Cardiac muscle cell (in vitro differentiated cells and primary cell): ENCODE results near the gene PRKACA. TPM values are rescaled to one million over a fixed set of nuclear protein-coding genes. Genes with fewer than 3 reads are reported as not detected.

Source experiments
- DNase-seq, 2 donors: peaks; one replicate each; pipeline versions ENCODE4 v3.0.0 to v3.0.0-alpha.2; 2010 to 2017; ENCODE audit warnings: low read depth in 1 of 2, low spot score in 1 of 2
- H3K27ac ChIP-seq: fragments of 200-600 bp; sonication (generic); 2 replicates; pipeline ENCODE4 v1.5.1; 2016
- H3K27me3 ChIP-seq: fragments of 200-600 bp; sonication (generic); 2 replicates; pipeline ENCODE4 v1.6.0; 2016; ENCODE audit warnings: control low read depth
- H3K36me3 ChIP-seq: fragments of 200-600 bp; sonication (generic); 2 replicates; pipeline ENCODE4 v1.5.1; 2016; ENCODE audit warnings: control low read depth
- H3K4me1 ChIP-seq: fragments of 200-600 bp; sonication (generic); 2 replicates; pipeline ENCODE4 v1.8.1; 2017; ENCODE audit warnings: low read depth, mild to moderate bottlenecking, mixed run types
- H3K4me3 ChIP-seq: fragments of 200-600 bp; sonication (generic); 2 replicates; pipeline ENCODE4 v1.5.1; 2016; ENCODE audit warnings: mild to moderate bottlenecking
- H3K9me3 ChIP-seq: fragments of 200-600 bp; sonication (generic); 2 replicates; pipeline ENCODE4 v1.5.1; 2017; ENCODE audit warnings: low read depth, mild to moderate bottlenecking, control low read depth
- polyA plus RNA-seq: library from polyadenylated mRNA; unstranded; fragments of >200 nt; fragmentation: Nextera tagmentation; extraction: Ambion mirVana; gene quantifications from 2 replicates; pipeline ENCODE4 v1.2.1, GENCODE V29; 2016
- total RNA-seq: library from RNA; depleted of rRNA; stranded (reverse); fragments of >200 nt; gene quantifications from 2 replicates; pipeline ENCODE4 v1.2.3, GENCODE V29; 2016
- TF ChIP-seq, protein P1 (sequence below): IDR thresholded peaks from 2 replicates; pipeline ENCODE4 v1.5.1; 2012; ENCODE audit warnings: low read depth, mild to moderate bottlenecking, low read length

PRKACA gene
- total and polyA plus RNA-seq, 2 experiments from 2014 or later, result 30.6 to 95.2 TPM

DNA sequence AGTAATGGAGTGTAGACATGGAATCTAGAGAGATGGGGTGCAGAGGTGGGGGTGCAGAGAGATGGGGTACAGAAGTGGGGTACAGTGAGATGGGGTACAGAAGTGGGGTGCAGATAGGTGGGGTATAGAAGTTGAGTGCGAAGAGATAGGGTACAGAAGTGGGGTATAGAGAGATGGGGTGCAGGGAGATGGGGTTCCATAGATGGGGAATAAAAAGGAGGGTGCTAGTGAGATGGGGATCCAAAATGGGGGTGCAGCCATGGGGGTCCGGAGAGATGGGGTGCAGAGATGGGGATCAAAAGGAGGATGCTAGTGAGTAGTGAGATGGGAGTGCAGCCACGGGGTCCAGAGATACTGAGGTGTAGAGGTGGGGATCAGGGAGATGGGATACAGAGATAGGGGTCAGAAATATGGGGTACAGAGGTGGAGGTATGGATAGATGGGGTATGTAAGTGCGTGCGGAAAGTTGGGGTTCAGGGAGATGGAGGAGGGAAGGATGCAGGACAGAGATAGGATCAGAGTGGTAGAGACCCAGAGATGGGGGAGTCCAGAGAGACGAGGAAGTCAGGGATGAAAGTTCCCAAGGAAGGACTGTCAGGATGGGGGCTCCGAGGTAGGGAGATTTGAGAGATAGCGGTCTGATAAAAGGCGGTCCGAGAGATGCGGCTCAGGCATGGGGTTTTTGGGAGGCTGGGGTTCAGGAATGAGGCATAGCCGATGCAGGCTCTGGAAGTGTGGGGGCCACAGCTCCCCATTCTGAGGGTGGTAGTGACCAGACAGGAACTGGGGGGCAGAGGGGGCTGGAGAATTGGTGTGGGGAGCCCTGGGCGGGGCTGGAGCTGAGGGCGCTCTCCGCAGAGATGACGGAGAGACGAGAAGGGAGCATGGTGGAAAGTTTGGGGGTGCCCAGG is 59.1 kb downstream of the PRKACA start:
- Histone ChIP-seq H3K9me3 (no peaks in the 10 kb centered on the region), H3K4me1 (peaks cover 4% of the 10 kb centered on the region), H3K27me3 (peaks cover 23% of the 10 kb centered on the region), H3K27ac (no peak overlapping the region), H3K4me3 (peak overlapping the region; percentile 27), H3K36me3 (no peaks in the 10 kb centered on the region)
- no peak for DNase-seq
- TF ChIP-seq, protein P1, sequence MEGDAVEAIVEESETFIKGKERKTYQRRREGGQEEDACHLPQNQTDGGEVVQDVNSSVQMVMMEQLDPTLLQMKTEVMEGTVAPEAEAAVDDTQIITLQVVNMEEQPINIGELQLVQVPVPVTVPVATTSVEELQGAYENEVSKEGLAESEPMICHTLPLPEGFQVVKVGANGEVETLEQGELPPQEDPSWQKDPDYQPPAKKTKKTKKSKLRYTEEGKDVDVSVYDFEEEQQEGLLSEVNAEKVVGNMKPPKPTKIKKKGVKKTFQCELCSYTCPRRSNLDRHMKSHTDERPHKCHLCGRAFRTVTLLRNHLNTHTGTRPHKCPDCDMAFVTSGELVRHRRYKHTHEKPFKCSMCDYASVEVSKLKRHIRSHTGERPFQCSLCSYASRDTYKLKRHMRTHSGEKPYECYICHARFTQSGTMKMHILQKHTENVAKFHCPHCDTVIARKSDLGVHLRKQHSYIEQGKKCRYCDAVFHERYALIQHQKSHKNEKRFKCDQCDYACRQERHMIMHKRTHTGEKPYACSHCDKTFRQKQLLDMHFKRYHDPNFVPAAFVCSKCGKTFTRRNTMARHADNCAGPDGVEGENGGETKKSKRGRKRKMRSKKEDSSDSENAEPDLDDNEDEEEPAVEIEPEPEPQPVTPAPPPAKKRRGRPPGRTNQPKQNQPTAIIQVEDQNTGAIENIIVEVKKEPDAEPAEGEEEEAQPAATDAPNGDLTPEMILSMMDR, result no peak

DNA sequence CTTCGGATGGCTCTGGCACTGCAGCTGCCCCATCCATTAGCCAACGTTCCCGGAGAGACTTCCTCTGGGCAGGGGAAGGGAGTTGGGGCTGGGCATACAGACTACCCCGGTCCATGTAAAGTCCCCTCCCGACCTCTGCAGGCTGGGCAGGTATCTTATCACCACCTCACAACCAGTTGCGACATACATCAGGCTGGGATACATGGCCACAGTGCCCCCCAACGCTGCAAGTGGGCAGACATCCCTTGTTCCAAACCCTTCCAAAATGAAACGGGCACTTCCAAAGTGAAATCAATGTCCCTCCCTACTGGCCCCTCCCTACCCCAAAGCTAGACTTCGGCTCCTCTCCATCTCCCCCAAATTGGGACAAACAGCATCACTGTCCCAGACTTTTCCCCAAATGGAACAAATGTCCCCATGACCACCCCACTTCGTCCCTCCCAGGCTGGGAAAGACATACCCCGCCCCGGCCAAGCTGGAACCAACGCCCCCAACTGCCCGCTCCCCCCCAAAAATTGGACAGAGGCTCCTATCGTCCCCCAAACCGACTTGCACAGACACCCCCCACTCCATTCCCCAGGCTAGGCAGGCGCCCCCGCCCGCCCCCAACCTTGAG is 60.7 kb downstream of the PRKACA start:
- DNase-seq, result peak in 1 of 2 donors; percentile 5
- TF ChIP-seq, protein P1, result no peak
- Histone ChIP-seq H3K27ac (no peak overlapping the region), H3K4me1 (peaks cover 4% of the 10 kb centered on the region), H3K9me3 (no peaks in the 10 kb centered on the region), H3K4me3 (peak overlapping the region; percentile 27), H3K27me3 (peaks cover 23% of the 10 kb centered on the region), H3K36me3 (no peaks in the 10 kb centered on the region)

DNA sequence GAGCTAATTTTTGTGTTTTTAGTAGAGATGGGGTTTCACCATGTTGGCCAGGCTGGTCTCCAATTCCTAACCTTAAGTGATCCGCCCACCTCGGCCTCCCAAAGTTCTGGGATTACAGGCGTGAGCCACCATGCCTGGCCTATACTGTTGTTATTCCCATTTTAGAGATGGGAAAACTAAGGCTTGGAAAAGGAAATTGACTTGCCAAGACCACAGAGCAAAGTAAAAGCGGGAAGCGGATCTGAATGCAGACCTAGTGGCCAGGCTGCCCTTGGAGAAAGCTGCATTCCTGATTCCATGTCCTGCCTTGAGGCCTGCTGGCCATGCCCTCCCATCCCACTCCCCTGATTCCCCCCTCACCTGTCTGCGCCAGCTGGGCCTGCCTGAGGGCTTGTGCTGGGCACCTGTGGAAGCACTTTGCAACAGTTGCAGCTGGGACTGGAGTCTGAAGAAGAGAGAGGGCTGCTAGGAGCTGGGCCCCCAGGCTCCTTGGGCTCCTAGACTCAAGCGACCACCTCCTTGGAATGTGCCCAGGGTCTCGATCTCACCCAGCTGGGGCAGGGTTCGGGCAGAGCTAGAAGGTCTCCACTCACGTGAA is 61.4 kb downstream of the PRKACA start:
- Histone ChIP-seq H3K27ac (no peak overlapping the region), H3K36me3 (no peaks in the 10 kb centered on the region), H3K27me3 (peaks cover 23% of the 10 kb centered on the region), H3K9me3 (no peaks in the 10 kb centered on the region), H3K4me3 (no peak overlapping the region), H3K4me1 (peaks cover 4% of the 10 kb centered on the region)
- TF ChIP-seq, protein P1, result no peak
- DNase-seq, result no peak

DNA sequence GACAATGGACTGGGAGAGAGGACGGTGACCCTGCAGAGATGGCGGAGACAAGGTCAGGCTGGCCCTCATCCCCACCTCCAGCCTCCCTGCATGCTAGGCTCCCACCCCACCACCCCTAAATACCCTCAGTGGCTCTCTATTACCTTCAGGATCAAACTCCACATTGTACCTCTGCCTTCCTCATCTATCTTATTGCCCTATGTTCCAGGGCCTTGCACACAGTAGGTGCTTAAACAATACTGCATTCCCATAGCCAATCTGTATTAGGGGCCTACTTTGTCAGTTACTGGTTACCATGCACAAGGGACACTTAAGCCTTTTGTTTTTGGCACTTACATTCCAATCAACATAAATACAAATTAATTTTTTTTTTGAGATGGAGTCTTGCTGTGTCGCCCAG is 62.2 kb downstream of the PRKACA start:
- H3K27ac ChIP-seq, result no peak overlapping the region
- H3K4me3 ChIP-seq, result no peak overlapping the region
- peaks cover 4% of the 10 kb centered on the region for H3K4me1 ChIP-seq
- no peaks in the 10 kb centered on the region for H3K36me3 ChIP-seq
- peaks cover 23% of the 10 kb centered on the region for H3K27me3 ChIP-seq
- no peak for DNase-seq
- TF ChIP-seq, protein P1, result no peak
- H3K9me3 ChIP-seq, result no peaks in the 10 kb centered on the region

DNA sequence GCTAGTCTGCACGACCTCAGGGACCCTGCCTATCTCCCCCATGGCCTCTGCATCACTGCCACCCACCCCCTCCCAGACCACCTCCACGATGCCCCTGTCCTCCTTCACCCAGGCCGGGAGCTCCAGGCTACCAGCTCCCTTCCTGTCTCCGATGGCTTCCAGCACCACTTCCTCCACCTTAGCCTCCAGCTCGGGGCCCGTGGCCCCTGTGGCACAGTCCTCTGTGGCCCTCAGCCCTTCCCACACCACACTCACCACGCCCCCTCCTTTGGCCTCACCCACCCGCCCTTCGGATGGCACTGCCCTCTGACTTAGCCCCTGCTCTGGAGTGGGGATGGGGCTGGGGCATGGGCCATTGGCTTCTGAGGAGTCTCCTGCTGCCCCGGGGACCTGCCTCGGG is 62.8 kb downstream of the PRKACA start:
- H3K36me3 ChIP-seq, result no peaks in the 10 kb centered on the region
- TF ChIP-seq, protein P1, result no peak
- H3K27ac ChIP-seq, result no peak overlapping the region
- no peak overlapping the region for H3K4me3 ChIP-seq
- no peak for DNase-seq
- no peaks in the 10 kb centered on the region for H3K9me3 ChIP-seq
- peaks cover 21% of the 10 kb centered on the region for H3K27me3 ChIP-seq
- H3K4me1 ChIP-seq, result peaks cover 4% of the 10 kb centered on the region
